22Rv1 (cell line): ENCODE measurements around the gene ERICH3.

ENCODE experiments used
- ZFX ChIP-seq: fragments of 450-650 bp; IDR thresholded peaks from 2 replicates; pipeline ENCODE4 v1.6.1; 2017; ENCODE audit warnings: antibody characterized with exemption, borderline replicate concordance
- TF ChIP-seq, protein P1 (sequence below): fragments of 450-650 bp; IDR thresholded peaks from 2 replicates; pipeline ENCODE4 v1.5.1; 2017; ENCODE audit warnings: mild to moderate bottlenecking

GRCh38 chr1:74690364-74690696 is 16.7 kb upstream of the ERICH3 start:
- TF ChIP-seq, protein P1, sequence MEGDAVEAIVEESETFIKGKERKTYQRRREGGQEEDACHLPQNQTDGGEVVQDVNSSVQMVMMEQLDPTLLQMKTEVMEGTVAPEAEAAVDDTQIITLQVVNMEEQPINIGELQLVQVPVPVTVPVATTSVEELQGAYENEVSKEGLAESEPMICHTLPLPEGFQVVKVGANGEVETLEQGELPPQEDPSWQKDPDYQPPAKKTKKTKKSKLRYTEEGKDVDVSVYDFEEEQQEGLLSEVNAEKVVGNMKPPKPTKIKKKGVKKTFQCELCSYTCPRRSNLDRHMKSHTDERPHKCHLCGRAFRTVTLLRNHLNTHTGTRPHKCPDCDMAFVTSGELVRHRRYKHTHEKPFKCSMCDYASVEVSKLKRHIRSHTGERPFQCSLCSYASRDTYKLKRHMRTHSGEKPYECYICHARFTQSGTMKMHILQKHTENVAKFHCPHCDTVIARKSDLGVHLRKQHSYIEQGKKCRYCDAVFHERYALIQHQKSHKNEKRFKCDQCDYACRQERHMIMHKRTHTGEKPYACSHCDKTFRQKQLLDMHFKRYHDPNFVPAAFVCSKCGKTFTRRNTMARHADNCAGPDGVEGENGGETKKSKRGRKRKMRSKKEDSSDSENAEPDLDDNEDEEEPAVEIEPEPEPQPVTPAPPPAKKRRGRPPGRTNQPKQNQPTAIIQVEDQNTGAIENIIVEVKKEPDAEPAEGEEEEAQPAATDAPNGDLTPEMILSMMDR, result no peak
- TF ChIP-seq ZFX, result no peak
